GM21717 (cell line): ENCODE results near the gene ASTL.
"Not testable (repeated sequence)": the region's sequence is repeated elsewhere in the genome, so short reads cannot be mapped to it uniquely, and the experiment has no call there.

Experiments
- ATAC-seq: cut with Tn5 transposase; IDR thresholded peaks from one replicate; pipeline ENCODE4 v1.9.1; 2021; ENCODE audit warnings: mild to moderate bottlenecking, moderate library complexity; ENCODE audit not compliant: unreplicated experiment

The ASTL gene

GRCh38 chr2:96085541-96086355 is 52.6 kb downstream of the ASTL start:
- no peak for ATAC-seq

GRCh38 chr2:96084858-96085518 is 53.3 kb downstream of the ASTL start:
- ATAC-seq, result not testable (repeated sequence)

- ATAC-seq, result no peak
Observed at GRCh38 chr2:96083989-96084857, 54.1 kb downstream of the ASTL start.

GRCh38 chr2:96083064-96083939 is 55.0 kb downstream of the ASTL start:
- ATAC-seq, result no peak

- no peak for ATAC-seq
Observed at GRCh38 chr2:96082211-96083063, 55.9 kb downstream of the ASTL start.

GRCh38 chr2:96081042-96081441 is 57.3 kb downstream of the ASTL start:
- ATAC-seq, result no peak

- ATAC-seq, result no peak
Observed at GRCh38 chr2:96075199-96075771, 63.0 kb downstream of the ASTL start.

- ATAC-seq, result no peak
Observed at GRCh38 chr2:96074156-96074555, 64.1 kb downstream of the ASTL start.

- ATAC-seq, result no peak
Observed at GRCh38 chr2:96073170-96073775, 65.0 kb downstream of the ASTL start.
